GM19351 (cell line): ENCODE results near the gene MAP1S.

Source experiments
- ATAC-seq: cut with Tn5 transposase; IDR thresholded peaks from one replicate; pipeline ENCODE4 v1.9.1; 2021; ENCODE audit warnings: mild to moderate bottlenecking, moderate library complexity; ENCODE audit not compliant: unreplicated experiment

The MAP1S gene

GRCh38 chr19:17718947-17719711 lies at the start of gene MAP1S:
MAP1S (plus strand) TSS chr19:17719480; CDS start chr19:17719503, 23 bp downstream.
- peak; percentile 69 for ATAC-seq

GRCh38 chr19:17671906-17672305 lies 47.4 kb upstream of the MAP1S start:
- ATAC-seq: no peak

- no peak for ATAC-seq
These were observed 45.1 kb upstream of the MAP1S start for GRCh38 chr19:17673937-17674799.

- no peak for ATAC-seq
These were observed 43.0 kb upstream of the MAP1S start for GRCh38 chr19:17676295-17676694.

- no peak for ATAC-seq
These were observed 42.3 kb upstream of the MAP1S start for GRCh38 chr19:17677002-17677401.

- no peak for ATAC-seq
These were observed 40.4 kb upstream of the MAP1S start for GRCh38 chr19:17678836-17679235.

GRCh38 chr19:17679526-17680229 lies 39.6 kb upstream of the MAP1S start:
- ATAC-seq: no peak

GRCh38 chr19:17680230-17680722 lies 39.0 kb upstream of the MAP1S start:
- ATAC-seq: no peak

GRCh38 chr19:17681505-17682125 lies 37.7 kb upstream of the MAP1S start:
- no peak for ATAC-seq

- ATAC-seq: no peak
These were observed 37.0 kb upstream of the MAP1S start for GRCh38 chr19:17682273-17682672.

GRCh38 chr19:17683078-17683477 lies 36.2 kb upstream of the MAP1S start:
- no peak for ATAC-seq

- ATAC-seq: no peak
These were observed 35.0 kb upstream of the MAP1S start for GRCh38 chr19:17684256-17684655.

GRCh38 chr19:17685451-17686022 lies 33.7 kb upstream of the MAP1S start:
- no peak for ATAC-seq

- ATAC-seq: no peak
These were observed 33.2 kb upstream of the MAP1S start for GRCh38 chr19:17686023-17686521.

GRCh38 chr19:17686592-17687024 lies 32.7 kb upstream of the MAP1S start:
- ATAC-seq: no peak

- no peak for ATAC-seq
These were observed 32.0 kb upstream of the MAP1S start for GRCh38 chr19:17687141-17687856.

- ATAC-seq: no peak
These were observed 31.2 kb upstream of the MAP1S start, which contains the start of gene UNC13A for GRCh38 chr19:17687857-17688784. UNC13A (minus strand) TSS chr19:17688354; CDS start chr19:17688199, 155 bp downstream.

- ATAC-seq: no peak
These were observed 30.3 kb upstream of the MAP1S start for GRCh38 chr19:17688853-17689595.
